Measurements from ENCODE around the gene ADAMTS1.

The ADAMTS1 gene

GRCh38 chr21:26844258-26845065 is 747 bp downstream of the ADAMTS1 start:
- DNase-seq (ENCODE audit: low read depth in 2 of 2), result no peak

- no peak for DNase-seq (ENCODE audit: low read depth in 2 of 2)
Observed at GRCh38 chr21:26843933-26844257, 1.3 kb downstream of the ADAMTS1 start.

- DNase-seq (ENCODE audit: low read depth in 2 of 2), result no peak
Observed at GRCh38 chr21:26842974-26843932, 2.0 kb downstream of the ADAMTS1 start.

GRCh38 chr21:26842300-26842699 is 2.9 kb downstream of the ADAMTS1 start:
- DNase-seq (ENCODE audit: low read depth in 2 of 2), result no peak

DNA sequence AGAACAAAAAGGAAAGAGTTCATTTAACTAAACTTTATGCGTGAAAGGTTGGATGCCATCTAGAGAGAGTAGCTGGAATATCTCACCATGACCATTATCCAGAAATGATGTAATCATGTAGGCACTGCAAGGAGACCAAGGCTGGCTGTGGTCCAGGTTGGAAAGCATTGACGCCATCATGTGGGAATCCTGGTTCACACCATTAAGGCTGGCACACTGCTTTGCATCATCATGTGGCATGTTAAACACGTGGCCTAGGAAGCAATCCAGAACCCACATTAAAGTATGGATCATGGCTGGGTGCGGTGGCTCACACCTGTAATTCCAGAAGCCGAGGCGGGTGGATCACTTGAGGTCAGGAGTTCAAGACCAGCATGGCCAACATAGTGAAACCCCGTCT is 4.3 kb downstream of the ADAMTS1 start:
- no peak for DNase-seq (ENCODE audit: low read depth in 2 of 2)

GRCh38 chr21:26840201-26840600 is 5.0 kb downstream of the ADAMTS1 start:
- DNase-seq (ENCODE audit: low read depth in 2 of 2), result no peak

- no peak for DNase-seq (ENCODE audit: low read depth in 2 of 2)
Observed at GRCh38 chr21:26837539-26837938, 7.7 kb downstream of the ADAMTS1 start.

GRCh38 chr21:26836528-26836927 is 8.7 kb downstream of the ADAMTS1 start:
- DNase-seq (ENCODE audit: low read depth in 2 of 2), result no peak

- DNase-seq (ENCODE audit: low read depth in 2 of 2), result no peak
Observed at GRCh38 chr21:26835714-26836265, 9.4 kb downstream of the ADAMTS1 start.

GRCh38 chr21:26835027-26835713 is 10.0 kb downstream of the ADAMTS1 start:
- no peak for DNase-seq (ENCODE audit: low read depth in 2 of 2)

DNA sequence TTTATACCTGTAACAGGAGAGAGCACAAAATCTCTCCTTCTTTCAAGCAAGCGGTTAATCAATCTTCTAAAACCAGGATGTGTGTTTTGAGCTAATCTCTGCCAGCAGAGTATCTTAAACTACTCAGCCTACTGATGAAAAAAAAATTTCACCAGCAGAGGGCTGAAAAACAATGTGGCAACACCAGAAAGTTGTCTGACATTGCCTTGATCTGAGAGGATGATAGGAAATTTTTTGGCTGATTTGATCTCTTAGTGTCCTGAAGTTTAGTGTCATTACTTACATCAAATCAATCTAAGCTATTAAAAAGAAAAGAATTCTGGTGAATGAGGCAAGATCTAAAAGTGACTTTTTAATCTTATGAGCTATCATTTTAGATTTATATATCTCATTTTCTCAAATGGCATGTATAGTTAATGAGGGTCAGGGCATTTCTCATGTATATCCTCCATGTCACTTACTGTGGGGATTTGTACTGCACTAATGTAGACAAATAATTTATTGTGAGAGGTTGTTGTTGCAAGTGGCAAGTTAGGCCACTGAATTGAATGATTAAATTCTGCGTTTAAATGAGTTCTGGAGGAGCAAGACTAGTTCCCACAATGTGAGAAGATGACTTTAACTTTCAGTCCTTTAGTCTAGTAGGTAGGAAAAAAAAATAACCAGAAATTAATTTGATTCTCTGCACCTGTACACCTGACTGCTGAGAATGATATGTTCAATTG is 10.9 kb downstream of the ADAMTS1 start:
- DNase-seq (ENCODE audit: low read depth in 2 of 2), result no peak

GRCh38 chr21:26833460-26833939 is 11.7 kb downstream of the ADAMTS1 start:
- no peak for DNase-seq (ENCODE audit: low read depth in 2 of 2)

GRCh38 chr21:26833011-26833410 is 12.2 kb downstream of the ADAMTS1 start:
- no peak for DNase-seq (ENCODE audit: low read depth in 2 of 2)

DNA sequence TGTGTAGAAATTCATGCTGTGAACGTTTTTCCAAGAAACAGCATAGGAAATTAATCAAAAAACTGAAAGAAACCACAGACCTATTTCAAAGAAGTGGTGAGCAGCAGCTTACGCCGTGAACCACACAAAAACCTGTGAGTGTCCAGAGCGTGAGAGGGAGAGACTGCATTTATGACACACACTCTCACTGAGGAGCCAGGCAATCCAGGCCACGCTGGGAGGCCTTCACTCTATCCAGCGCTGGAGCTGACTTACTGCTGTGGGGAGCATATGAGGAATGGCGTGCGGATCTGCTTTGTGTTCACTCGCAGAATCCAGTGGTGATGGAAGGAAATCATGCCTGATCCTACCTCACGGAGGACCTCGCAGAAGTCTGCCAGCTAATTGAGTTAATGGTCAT is 12.7 kb downstream of the ADAMTS1 start:
- DNase-seq (ENCODE audit: low read depth in 2 of 2), result no peak

DNA sequence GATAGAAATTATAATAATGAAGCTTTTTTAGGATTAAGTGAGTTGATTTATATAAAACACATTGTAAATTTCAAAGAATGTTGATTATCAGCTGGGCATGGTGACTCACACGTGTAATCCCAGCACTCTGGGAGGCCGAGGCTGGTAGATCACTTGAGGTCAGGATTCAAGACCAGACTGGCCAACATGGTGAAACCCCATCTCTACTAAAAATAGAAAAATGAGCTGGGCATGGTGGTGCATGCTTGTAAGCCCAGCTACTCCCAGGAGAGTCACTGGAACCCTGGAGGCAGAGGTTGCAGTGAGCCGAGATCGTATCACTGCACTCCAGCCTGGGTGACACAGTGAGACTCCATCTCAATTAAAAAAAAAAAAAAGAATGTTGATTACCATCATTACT is 18.4 kb downstream of the ADAMTS1 start:
- no peak for DNase-seq (ENCODE audit: low read depth in 2 of 2)

DNA sequence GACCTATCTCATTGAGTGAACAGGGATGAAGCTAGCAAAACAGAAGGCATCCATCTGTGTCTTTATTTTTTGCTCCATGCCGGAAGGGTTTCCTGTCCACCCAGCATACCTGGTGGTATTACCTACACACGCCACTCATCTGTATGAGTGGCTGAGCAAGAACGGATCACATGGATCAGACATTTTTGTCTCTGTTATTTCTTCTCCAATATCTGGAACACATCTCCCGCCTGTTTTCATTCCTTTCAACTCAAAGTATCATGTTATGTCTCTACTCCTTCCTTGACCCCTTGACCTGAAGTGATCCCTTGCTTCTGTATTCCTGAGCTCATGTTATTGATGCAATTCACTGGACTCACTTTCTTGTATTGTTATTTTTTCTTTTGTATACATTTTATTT is 24.7 kb downstream of the ADAMTS1 start:
- DNase-seq (ENCODE audit: low read depth in 2 of 2), result no peak

DNA sequence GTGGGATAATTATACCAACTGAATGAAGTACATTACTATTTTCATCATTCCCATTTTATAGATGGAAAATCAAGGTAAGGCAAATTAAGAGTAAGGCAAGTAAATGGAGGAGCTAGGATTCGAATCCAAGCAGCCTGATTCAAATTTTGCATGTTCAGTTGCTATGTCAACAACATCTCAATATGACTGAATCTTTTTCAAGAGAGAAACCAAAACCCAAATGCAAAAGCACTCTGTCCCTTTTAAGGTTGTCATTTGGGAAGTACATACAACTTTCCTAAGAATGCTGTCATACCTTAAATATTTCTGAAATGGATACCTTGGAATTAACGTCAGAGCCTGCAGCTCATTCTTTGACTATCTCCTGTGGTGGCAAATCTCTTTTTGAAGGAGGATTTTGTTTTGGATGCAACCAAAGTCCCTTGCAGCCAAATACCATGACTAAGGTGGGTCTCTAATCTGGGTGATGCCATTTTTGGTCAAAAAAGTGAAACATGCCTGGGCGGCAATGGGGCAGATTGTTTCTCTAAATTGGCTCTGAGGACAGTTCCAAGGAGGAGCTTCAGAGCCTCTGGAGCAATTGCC is 25.4 kb downstream of the ADAMTS1 start:
- DNase-seq (ENCODE audit: low read depth in 2 of 2), result no peak

DNA sequence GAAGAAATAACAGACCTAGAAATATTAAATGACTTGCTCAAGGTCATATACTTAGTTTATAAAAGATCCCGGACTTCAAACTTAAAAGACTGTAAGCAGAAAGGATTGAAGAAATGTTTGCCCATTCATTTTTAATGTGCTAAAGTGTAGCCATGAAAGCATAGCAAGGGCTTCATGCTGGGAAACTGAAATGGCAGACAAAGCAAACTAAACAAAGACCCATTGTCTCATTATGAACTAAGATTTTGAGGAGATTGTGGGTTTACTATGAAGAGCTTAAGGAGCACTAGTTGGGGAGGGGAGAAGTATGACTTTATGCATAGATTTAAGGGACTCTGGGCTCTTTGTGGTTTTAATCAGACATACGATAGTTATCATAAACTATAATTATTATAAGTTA is 26.3 kb downstream of the ADAMTS1 start:
- DNase-seq (ENCODE audit: low read depth in 2 of 2), result no peak

DNA sequence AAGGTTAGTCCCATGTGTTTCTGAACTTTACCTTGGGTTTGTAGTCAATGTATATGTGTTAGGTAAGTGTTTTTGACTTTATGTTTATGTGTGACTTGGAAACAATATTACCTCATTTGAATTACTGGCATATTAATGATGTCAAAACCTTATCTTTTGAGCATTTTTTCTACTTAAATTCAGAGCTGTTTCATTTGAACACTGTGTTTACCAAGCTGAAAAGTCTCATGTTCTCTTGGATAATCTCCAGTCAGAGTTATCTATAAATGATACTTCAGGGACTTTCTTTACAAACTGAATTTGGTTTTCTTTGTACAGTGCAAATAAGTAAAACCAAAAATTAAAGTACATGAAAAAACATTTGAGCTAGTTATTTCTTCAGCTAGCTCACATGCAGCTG is 30.0 kb downstream of the ADAMTS1 start:
- no peak for DNase-seq (ENCODE audit: low read depth in 2 of 2)

- no peak for DNase-seq (ENCODE audit: low read depth in 2 of 2)
Observed at GRCh38 chr21:26814386-26814785, 30.8 kb downstream of the ADAMTS1 start.

Measured in stimulated activated CD4-positive, alpha-beta T cell treated with anti-CD3 and anti-CD28 coated beads, Interleukin-15, amount 100 ng/mL, for 48 hours (primary cell).